Measurements from ENCODE around the gene LARGE2.

The LARGE2 gene

GRCh38 chr11:45948356-45948755, 25.9 kb downstream of the LARGE2 start:
- TF ChIP-seq CTCF (IDR thresholded peaks at IDR 0.05; ENCODE audit: low read depth, low read length): no peak
- H3K4me3 ChIP-seq (ENCODE audit: low read depth, low read length): no peak overlapping the region

DNA sequence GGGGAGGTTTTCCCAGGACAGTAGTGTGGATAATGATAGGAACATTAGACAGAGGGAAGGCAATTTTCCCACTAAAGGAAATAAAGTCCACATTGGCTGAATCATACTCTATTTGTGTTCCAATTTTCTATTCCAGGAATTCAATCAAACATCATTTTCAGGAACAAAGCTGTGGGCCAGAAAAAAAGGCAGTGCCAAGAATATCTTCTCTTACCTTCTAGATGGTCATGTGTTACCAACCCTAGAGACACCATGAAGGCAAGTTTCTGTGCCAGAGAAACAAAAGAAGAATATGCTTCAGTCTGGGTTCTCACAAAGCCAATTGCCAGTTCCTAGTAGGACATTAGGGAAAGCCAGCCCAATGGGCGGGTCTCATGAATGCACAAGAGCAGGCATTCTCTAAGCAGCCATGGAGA, 27.5 kb downstream of the LARGE2 start:
- TF ChIP-seq CTCF (IDR thresholded peaks at IDR 0.05; ENCODE audit: low read depth, low read length): no peak
- no peak overlapping the region for H3K4me3 ChIP-seq (ENCODE audit: low read depth, low read length)

GRCh38 chr11:45959851-45960250, 37.4 kb downstream of the LARGE2 start:
- H3K4me3 ChIP-seq (ENCODE audit: low read depth, low read length): no peak overlapping the region
- no peak for TF ChIP-seq CTCF (IDR thresholded peaks at IDR 0.05; ENCODE audit: low read depth, low read length)

GRCh38 chr11:45960387-45961095, 38.1 kb downstream of the LARGE2 start:
- no peak for TF ChIP-seq CTCF (IDR thresholded peaks at IDR 0.05; ENCODE audit: low read depth, low read length)
- no peak overlapping the region for H3K4me3 ChIP-seq (ENCODE audit: low read depth, low read length)

- H3K4me3 ChIP-seq (ENCODE audit: low read depth, low read length): no peak overlapping the region
- no peak for TF ChIP-seq CTCF (IDR thresholded peaks at IDR 0.05; ENCODE audit: low read depth, low read length)
These were observed 39.3 kb downstream of the LARGE2 start for GRCh38 chr11:45961751-45962240.

GRCh38 chr11:45964911-45965389, 42.5 kb downstream of the LARGE2 start:
- TF ChIP-seq CTCF (IDR thresholded peaks at IDR 0.05; ENCODE audit: low read depth, low read length): peak; percentile 90

DNA sequence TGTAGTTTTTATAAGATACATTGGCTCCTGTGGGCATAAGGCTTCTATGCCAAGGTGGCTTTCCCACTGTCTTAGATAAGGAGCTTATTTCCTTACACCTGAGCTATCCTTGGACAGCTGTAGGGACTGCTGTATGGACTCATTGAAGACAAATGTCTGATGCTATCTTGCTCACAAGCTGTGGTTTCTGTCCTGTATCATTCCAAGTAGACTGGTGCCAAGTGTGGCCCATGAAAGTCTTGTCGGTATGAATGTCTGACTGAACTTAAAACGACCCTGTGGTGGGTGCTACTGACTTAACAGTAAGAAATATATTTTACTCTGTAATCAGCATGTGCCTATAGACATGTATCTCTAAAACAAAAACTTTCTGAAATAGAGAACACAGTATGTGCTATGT, 45.0 kb downstream of the LARGE2 start:
- no peak for TF ChIP-seq CTCF (IDR thresholded peaks at IDR 0.05; ENCODE audit: low read depth, low read length)
- no peak overlapping the region for H3K4me3 ChIP-seq (ENCODE audit: low read depth, low read length)

More at GRCh38 chr11:45964911-45965389, 42.5 kb downstream of the LARGE2 start:
- no peak overlapping the region for H3K4me3 ChIP-seq (ENCODE audit: low read depth, low read length)
